GM19043 (cell line): ENCODE measurements around the gene TKT.
"Not testable (repeated sequence)": the region's sequence is repeated elsewhere in the genome, so short reads cannot be mapped to it uniquely, and the experiment has no call there.

Experiments
- ATAC-seq: cut with Tn5 transposase; IDR thresholded peaks from one replicate; pipeline ENCODE4 v1.9.1; 2021; ENCODE audit warnings: low read depth; ENCODE audit not compliant: unreplicated experiment

TKT gene

GRCh38 chr3:53261712-53262111, 5.9 kb upstream of the TKT start:
- no peak for ATAC-seq

- ATAC-seq = no peak
These were observed 4.5 kb upstream of the TKT start for GRCh38 chr3:53260286-53260785.

DNA sequence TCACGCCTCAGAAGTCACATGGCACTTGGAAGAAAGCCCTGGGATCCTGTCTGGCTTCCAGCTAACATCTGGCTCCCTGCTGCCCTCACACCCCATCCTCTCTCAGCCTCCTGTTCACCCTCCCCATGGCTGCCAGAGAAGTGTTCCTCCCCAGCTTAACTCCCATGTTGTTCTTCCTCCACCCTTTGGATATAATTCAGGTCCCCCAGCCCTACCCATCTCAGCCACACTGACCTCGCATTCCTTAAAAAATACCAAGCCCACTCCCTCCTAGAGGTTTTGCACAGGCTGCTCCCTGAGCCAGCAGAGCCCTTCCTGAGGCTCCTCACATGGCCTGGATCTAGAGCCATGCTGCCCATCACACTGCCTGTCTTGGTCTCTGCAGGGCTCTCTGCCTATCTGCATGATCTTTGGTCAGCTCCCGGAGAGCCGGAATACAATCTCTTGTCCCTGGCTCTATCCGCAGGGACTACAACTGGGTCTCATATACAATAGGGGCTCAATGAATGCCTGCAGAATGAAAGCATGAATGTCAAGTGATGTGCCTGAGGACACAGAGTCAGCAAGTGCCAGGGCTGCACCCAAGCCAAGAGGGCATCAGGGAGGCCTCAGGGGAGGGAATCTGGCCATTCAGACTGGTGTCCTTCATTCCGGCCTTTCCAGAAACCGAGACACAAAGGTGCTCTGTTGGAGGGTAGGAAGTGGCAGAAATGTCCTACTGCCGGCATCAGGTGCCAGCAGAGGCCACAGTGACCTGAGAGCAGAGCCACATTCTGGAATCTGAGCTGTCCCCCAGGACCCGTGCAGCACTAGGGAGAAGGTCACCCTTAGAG, 3.8 kb upstream of the TKT start:
- ATAC-seq = no peak

DNA sequence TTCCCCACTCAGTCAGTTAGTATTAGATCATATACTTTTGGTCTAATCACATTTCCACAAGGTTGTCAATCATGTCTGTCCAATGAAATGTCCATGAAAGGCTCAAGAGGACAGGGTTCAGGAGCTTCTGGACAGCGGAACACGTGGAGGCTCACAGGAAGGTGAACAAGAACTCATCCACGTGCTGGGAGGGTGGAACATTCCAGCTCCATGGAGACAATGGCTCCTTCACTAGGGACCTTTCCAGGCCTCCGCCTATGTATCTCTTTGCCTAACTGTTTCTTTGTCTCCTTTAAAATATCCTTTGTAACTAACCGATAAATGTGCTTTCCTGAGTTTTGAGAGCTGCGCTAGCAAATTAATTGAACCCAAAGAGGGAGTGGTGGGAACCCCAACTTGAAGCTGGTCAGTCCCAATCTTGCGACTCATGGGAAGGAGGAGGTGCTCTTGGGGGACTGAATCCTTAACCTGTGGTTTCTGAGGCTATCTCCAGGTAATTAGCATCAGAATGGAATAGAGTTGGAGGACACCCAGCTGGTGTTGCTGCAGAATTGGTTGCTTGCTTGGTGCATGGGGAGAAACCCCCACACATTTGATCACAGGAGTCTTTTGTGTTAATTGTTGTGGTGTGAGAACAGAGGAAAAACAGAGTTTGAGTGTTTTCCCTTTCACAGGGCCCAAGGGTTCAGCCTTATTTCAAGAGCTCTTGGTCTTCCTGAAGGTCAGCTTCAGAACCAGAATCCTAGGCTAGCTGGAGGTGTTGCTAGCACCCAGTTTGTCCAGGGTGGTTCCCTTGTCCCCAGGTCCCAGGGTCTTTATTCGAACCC, 3.0 kb upstream of the TKT start:
- no peak for ATAC-seq

GRCh38 chr3:53257465-53257864, 1.6 kb upstream of the TKT start:
- no peak for ATAC-seq

GRCh38 chr3:53256704-53257055, 858 bp upstream of the TKT start:
- no peak for ATAC-seq

GRCh38 chr3:53255423-53255774, 423 bp downstream of the TKT start:
- peak; percentile 41 for ATAC-seq

DNA sequence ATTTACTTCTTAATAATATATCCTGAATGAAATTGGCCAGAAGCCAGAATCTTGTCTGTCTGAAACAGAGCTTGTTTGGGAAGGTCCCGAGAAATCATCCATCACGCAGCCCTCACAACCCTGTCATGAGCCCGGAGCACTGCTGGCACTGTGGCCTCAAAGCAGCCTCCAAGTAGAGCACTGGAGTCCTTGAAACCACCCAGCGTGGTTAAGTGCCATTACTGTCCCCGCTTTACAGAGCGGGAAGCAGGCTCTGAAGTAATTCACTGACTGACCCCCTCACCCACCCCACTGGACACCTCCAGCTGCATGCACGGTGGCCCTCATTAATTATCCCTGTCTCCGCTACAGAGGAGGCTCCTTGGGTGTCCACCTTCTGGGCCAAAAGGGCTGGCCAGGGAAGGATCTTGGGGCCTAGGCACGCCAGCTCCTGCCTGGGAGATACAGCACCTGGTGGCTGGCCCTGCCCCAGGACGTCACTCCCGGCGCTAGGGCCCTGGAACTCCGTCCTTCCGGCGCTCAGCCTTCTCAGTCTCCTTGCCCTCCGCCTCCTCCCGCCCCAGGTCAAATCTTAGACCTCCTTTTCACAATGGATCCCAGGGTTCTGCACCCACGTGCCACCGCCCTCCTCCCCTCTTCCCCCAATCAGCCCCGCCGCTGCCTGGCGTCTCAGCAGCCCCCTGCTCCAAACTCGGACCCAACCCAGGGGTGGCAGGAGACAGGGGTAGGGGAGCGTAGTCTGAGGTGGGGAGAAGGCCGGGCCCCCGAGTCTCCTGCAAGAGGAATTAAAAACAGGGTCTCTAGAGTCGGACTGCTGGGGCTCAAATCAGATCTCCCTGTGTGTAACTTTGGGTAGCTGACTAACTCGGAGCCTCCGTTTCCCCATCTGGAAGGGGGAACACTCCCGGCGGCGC, 1.1 kb downstream of the TKT start:
- peak; percentile 50 for ATAC-seq

GRCh38 chr3:53253707-53254508, 1.9 kb downstream of the TKT start:
- ATAC-seq = no peak

DNA sequence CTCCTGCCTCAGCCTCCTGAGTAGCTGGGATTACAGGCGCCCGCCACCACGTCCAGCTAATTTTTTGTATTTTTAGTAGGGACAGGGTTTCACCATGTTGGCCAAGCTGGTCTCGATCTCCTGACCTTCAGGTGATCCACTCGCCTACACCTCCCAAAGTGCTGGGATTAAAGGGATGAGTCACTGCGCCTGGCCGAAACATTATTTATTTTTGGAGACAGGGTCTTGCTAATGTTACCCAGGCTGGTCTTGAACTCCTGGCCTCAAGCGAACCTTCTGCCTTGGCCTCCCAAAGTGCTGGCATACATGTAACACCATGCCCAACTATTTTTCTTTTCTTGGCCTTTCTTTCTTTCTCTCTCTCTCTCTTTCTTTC, 2.9 kb downstream of the TKT start:
- ATAC-seq = not testable (repeated sequence)

DNA sequence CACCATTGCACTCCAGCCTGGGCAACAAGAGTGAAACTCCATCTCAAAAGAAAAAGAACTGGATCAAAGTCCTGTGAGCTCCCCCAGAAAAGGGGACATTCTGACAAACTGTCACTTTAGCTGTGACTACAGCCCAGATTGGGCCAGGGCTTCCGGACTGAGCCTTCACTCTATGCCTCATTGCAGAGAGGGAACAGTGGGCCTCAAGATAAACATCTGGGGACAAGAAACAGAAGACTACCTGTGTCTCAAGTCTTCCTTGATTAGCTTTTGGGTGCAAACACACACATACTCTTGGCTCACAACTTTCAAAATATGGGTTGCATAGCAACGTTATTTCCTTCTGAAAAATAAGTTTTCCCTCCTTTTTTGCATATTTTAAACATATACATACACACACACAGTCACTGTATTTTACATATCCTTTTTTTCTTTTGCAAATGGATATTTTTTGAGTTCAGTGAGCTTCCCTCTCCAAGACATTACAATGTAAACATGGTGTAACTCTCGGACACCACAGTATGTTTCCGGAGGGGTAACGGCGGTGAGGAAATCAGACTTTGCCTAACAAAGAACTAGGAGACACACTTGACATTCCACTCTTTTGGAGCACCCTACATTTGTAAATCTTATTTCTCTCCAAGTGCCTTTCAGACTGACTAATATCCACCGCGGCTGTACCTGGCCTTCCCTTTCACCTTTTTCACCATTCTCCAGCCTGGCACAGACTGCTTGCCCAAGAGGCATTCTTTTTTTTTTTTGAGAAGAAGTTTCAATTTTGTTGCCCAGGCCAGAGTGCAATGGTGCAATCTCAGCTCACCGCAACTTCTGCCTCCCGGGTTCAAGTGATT, 3.5 kb downstream of the TKT start:
- ATAC-seq = no peak

GRCh38 chr3:53250881-53251605, 4.8 kb downstream of the TKT start:
- no peak for ATAC-seq

GRCh38 chr3:53250453-53250852, 5.4 kb downstream of the TKT start:
- no peak for ATAC-seq

DNA sequence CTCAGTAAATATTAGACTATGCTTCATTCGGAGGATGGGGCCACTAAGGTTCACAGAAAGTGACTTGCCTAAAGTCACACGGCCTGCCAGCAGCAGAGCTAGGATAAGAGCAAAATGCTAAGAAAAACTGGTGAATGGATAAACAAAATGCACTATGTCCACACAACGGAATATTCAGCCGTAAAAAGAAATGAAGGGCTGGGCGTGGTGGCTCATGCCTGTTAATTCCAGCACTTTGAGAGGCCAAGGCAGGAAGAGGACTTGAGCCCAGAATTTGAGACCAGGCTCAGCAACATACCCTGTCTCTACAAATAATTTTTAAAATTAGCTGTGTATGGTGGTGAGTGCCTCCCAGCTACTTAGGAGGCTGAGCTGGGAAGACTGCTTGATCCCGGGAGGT, 7.7 kb downstream of the TKT start:
- ATAC-seq = no peak

GRCh38 chr3:53247619-53248018, 8.2 kb downstream of the TKT start:
- ATAC-seq = no peak

DNA sequence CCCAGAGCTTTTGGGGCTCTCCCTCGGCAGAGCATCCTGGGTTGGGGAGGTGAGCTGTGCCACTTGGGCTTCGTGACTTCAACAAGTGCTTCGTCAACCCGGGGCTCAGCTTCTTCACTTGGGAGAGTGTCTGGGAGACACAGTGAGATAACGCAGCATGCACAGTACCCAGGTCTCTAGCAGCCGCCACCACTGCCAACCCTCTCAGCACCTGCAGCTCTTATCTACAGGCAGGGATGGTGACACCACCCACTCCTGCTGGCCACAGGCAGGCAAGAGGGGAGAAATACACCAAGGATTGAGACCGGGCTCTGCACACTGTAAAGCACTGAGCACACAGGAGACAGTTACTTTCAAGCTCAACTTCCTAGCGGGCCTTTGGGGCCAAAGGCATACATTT, 11.6 kb downstream of the TKT start:
- ATAC-seq = no peak

GRCh38 chr3:53243785-53244184, 12.0 kb downstream of the TKT start:
- ATAC-seq = no peak

DNA sequence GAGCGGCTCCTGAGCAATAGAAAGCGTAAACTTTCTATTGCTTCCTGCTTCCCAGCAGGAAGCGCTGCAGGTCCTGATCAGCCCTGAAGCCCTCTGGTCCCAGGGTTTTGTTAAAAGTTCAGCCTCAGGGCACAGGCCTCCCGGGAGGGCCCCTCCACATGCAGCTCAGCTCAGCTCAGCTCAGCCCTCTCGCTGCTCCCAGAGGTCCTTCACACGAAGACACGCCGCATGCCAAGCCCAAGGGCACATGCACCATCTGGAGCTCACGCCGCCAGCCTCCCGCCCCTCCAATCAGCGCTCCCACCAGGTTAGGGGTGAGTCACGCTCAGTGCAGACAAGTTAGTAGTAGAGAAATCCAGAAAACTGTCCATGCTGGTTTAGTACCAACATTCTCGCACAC, 12.7 kb downstream of the TKT start:
- no peak for ATAC-seq

GRCh38 chr3:53242642-53243041, 13.2 kb downstream of the TKT start:
- ATAC-seq = no peak
